GM23338 (cell line): ENCODE data around the gene RBPMS2. TPM values are rescaled to one million over a fixed set of nuclear protein-coding genes. Genes with fewer than 3 reads are reported as not detected.

Experiments
- ATAC-seq: fragments of 200-7000 bp; cut with Tn5 transposase; 3 replicates; pipeline ENCODE4 v1.9.1; 2020
- DNase-seq: peaks from one replicate; pipeline ENCODE4 v3.0.0-alpha.2; 2015; ENCODE audit warnings: low spot score
- H2AFZ ChIP-seq: fragments of 200-600 bp; sonication (generic); 2 replicates; pipeline ENCODE4 v1.8.0; 2016; ENCODE audit warnings: antibody characterized with exemption, mild to moderate bottlenecking, moderate library complexity
- H3F3A ChIP-seq: fragments of 200-600 bp; sonication (generic); replicated peaks from 2 replicates; pipeline ENCODE4 v1.8.0; 2017; ENCODE audit warnings: antibody characterized with exemption, mixed run types, low read depth
- H3K27ac ChIP-seq: fragments of 200-600 bp; sonication (generic); 2 replicates; pipeline ENCODE4 v1.6.1; 2016; ENCODE audit warnings: low read depth
- H3K27me3 ChIP-seq: fragments of 200-600 bp; sonication (generic); 2 replicates; pipeline ENCODE4 v1.8.0; 2016; ENCODE audit warnings: mild to moderate bottlenecking, mixed run types, moderate library complexity; ENCODE audit not compliant: insufficient read depth
- H3K36me3 ChIP-seq: fragments of 200-600 bp; sonication (generic); 2 replicates; pipeline ENCODE4 v1.8.0; 2016; ENCODE audit warnings: mild to moderate bottlenecking; ENCODE audit not compliant: insufficient read depth
- H3K4me1 ChIP-seq: fragments of 200-600 bp; sonication (generic); 2 replicates; pipeline ENCODE4 v1.8.0; 2016; ENCODE audit warnings: mild to moderate bottlenecking, moderate library complexity; ENCODE audit not compliant: insufficient read depth
- H3K4me2 ChIP-seq: fragments of 200-600 bp; sonication (generic); 2 replicates; pipeline ENCODE4 v1.7.1; 2017; ENCODE audit warnings: mixed run types
- H3K4me3 ChIP-seq: fragments of 200-600 bp; sonication (generic); 2 replicates; pipeline ENCODE4 v1.6.1; 2016; ENCODE audit warnings: mixed run types
- H3K79me2 ChIP-seq: fragments of 200-600 bp; sonication (generic); replicated peaks from 2 replicates; pipeline ENCODE4 v1.8.0; 2017; ENCODE audit warnings: mild to moderate bottlenecking; ENCODE audit not compliant: insufficient read depth
- H3K9me2 ChIP-seq: fragments of 200-600 bp; sonication (generic); 2 replicates; pipeline ENCODE4 v1.8.0; 2017; ENCODE audit not compliant: insufficient read depth
- H4K20me1 ChIP-seq: fragments of 200-600 bp; sonication (generic); replicated peaks from 2 replicates; pipeline ENCODE4 v1.8.0; 2017; ENCODE audit warnings: mild to moderate bottlenecking; ENCODE audit not compliant: insufficient read depth
- H3K27ac Mint-ChIP-seq: 2 replicates; pipeline ENCODE4 v1.8.0; 2020; ENCODE audit warnings: inconsistent platforms, mild to moderate bottlenecking, moderate library complexity, mixed read lengths
- H3K27me3 Mint-ChIP-seq: 3 replicates; pipeline ENCODE4 v1.8.0; 2022; ENCODE audit warnings: low read depth, mild to moderate bottlenecking, moderate library complexity, mixed read lengths, inconsistent platforms; ENCODE audit not compliant: insufficient read depth, poor library complexity
- H3K36me3 Mint-ChIP-seq: 3 replicates; pipeline ENCODE4 v1.8.0; 2021; ENCODE audit warnings: low read depth, mild to moderate bottlenecking, inconsistent platforms, moderate library complexity, mixed read lengths
- H3K4me1 Mint-ChIP-seq: 3 replicates; pipeline ENCODE4 v1.8.0; 2020; ENCODE audit warnings: mild to moderate bottlenecking, inconsistent platforms, mixed read lengths
- H3K4me3 Mint-ChIP-seq: 3 replicates; pipeline ENCODE4 v1.8.0; 2021; ENCODE audit warnings: moderate library complexity, mild to moderate bottlenecking, inconsistent platforms, mixed read lengths
- H3K9me3 Mint-ChIP-seq: 3 replicates; pipeline ENCODE4 v1.8.0; 2020; ENCODE audit warnings: moderate library complexity, mild to moderate bottlenecking, inconsistent platforms, mixed read lengths
- CREB1 ChIP-seq: fragments of 250-450 bp; sonication (Bioruptor Pico); IDR thresholded peaks from 2 replicates; pipeline ENCODE4 v1.5.0; 2020; ENCODE audit warnings: low read depth, mild to moderate bottlenecking, moderate library complexity
- EZH2phosphoT487 ChIP-seq: fragments of 200-600 bp; sonication (generic); IDR thresholded peaks from one replicate; pipeline ENCODE4 v1.8.1; 2018; ENCODE audit warnings: antibody characterized with exemption; ENCODE audit not compliant: unreplicated experiment
- JUNB ChIP-seq: IDR thresholded peaks from one replicate; pipeline ENCODE4 v1.6.1; 2016; ENCODE audit warnings: antibody characterized with exemption; ENCODE audit not compliant: unreplicated experiment
- ZNF331 ChIP-seq: fragments of 250-450 bp; sonication (Bioruptor Pico); IDR thresholded peaks from 2 replicates; pipeline ENCODE4 v1.5.0; 2020; ENCODE audit warnings: low read depth, mild to moderate bottlenecking, moderate library complexity
- polyA plus RNA-seq: library from polyadenylated mRNA; unstranded; fragments of >200 nt; fragmentation: Nextera tagmentation; extraction: Ambion mirVana; gene quantifications from 2 replicates; pipeline ENCODE4 v1.2.1, GENCODE V29; 2016
- total RNA-seq: library from RNA; depleted of rRNA; stranded (reverse); fragments of >200 nt; shearing (Covaris generic); gene quantifications from 2 replicates; pipeline ENCODE4 v1.2.3, GENCODE V29; 2014
- TF ChIP-seq, protein P1 (sequence below): fragments of 250-450 bp; sonication (Bioruptor Pico); IDR thresholded peaks from 2 replicates; pipeline ENCODE4 v1.5.0; 2020; ENCODE audit warnings: mild to moderate bottlenecking, moderate library complexity
- TF ChIP-seq, protein P2 (sequence below): IDR thresholded peaks from one replicate; pipeline ENCODE4 v1.6.1; 2018; ENCODE audit warnings: antibody characterized with exemption; ENCODE audit not compliant: unreplicated experiment

Gene RBPMS2
- total and polyA plus RNA-seq, 2 experiments from 2014 or later = 53.3 to 171 TPM

DNA sequence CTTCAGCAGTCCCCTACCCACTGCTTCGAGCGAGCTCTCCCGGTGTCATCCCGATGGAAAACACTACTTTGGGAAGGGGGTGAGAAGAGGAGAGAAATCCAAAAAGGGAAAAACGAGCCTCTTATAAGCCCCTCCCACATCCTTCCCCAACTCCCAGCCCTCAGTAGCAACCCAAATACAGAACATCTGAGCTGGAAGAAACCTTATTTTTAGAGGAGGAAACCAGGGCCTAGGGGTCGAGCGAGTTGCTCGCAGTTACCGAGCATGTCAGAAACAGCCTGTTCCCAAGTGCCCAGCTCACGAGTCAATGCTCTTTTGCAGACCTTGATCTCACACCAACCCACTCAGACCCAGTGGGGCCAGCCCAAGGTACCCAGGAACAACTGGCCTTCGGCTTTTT is 14.2 kb downstream of the RBPMS2 start (continued):
- TF ChIP-seq, protein P1, sequence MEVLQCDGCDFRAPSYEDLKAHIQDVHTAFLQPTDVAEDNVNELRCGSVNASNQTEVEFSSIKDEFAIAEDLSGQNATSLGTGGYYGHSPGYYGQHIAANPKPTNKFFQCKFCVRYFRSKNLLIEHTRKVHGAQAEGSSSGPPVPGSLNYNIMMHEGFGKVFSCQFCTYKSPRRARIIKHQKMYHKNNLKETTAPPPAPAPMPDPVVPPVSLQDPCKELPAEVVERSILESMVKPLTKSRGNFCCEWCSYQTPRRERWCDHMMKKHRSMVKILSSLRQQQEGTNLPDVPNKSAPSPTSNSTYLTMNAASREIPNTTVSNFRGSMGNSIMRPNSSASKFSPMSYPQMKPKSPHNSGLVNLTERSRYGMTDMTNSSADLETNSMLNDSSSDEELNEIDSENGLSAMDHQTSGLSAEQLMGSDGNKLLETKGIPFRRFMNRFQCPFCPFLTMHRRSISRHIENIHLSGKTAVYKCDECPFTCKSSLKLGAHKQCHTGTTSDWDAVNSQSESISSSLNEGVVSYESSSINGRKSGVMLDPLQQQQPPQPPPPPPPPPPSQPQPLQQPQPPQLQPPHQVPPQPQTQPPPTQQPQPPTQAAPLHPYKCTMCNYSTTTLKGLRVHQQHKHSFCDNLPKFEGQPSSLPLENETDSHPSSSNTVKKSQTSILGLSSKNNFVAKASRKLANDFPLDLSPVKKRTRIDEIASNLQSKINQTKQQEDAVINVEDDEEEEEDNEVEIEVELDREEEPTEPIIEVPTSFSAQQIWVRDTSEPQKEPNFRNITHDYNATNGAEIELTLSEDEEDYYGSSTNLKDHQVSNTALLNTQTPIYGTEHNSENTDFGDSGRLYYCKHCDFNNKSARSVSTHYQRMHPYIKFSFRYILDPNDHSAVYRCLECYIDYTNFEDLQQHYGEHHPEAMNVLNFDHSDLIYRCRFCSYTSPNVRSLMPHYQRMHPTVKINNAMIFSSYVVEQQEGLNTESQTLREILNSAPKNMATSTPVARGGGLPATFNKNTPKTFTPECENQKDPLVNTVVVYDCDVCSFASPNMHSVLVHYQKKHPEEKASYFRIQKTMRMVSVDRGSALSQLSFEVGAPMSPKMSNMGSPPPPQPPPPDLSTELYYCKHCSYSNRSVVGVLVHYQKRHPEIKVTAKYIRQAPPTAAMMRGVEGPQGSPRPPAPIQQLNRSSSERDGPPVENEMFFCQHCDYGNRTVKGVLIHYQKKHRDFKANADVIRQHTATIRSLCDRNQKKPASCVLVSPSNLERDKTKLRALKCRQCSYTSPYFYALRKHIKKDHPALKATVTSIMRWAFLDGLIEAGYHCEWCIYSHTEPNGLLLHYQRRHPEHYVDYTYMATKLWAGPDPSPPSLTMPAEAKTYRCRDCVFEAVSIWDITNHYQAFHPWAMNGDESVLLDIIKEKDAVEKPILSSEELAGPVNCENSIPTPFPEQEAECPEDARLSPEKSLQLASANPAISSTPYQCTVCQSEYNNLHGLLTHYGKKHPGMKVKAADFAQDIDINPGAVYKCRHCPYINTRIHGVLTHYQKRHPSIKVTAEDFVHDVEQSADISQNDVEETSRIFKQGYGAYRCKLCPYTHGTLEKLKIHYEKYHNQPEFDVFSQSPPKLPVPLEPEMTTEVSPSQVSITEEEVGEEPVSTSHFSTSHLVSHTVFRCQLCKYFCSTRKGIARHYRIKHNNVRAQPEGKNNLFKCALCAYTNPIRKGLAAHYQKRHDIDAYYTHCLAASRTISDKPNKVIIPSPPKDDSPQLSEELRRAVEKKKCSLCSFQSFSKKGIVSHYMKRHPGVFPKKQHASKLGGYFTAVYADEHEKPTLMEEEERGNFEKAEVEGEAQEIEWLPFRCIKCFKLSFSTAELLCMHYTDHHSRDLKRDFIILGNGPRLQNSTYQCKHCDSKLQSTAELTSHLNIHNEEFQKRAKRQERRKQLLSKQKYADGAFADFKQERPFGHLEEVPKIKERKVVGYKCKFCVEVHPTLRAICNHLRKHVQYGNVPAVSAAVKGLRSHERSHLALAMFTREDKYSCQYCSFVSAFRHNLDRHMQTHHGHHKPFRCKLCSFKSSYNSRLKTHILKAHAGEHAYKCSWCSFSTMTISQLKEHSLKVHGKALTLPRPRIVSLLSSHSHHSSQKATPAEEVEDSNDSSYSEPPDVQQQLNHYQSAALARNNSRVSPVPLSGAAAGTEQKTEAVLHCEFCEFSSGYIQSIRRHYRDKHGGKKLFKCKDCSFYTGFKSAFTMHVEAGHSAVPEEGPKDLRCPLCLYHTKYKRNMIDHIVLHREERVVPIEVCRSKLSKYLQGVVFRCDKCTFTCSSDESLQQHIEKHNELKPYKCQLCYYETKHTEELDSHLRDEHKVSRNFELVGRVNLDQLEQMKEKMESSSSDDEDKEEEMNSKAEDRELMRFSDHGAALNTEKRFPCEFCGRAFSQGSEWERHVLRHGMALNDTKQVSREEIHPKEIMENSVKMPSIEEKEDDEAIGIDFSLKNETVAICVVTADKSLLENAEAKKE (CRISPR knock-in tag) = no peak
- no peak for TF ChIP-seq ZNF331

DNA sequence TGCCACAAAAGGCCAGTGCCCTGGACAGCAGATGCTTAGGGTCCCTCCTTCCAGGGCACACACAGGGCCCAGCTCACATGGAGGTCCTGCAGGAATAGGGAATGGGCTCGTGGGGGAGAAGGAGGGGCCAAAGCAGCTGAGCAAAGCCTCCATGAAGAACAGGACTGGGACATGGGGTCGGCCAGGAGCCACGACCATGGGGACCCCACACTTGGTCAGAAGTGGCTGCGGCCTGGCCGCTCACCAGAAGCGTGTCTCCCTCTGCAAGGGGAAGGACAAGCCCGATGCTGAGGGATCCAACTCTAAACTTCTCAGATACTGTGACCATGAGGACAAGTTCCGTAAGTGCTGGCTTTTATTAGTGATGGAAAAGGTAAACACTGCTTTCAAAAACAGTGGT is 15.3 kb downstream of the RBPMS2 start:
- H3K36me3 Mint-ChIP-seq = peaks cover 51% of the 10 kb centered on the region
- no peak overlapping the region for H3K4me3 Mint-ChIP-seq
- H3K27ac ChIP-seq = peak overlapping the region; percentile 70
- H3K27me3 ChIP-seq = no peaks in the 10 kb centered on the region
- peaks cover 67% of the 10 kb centered on the region for H4K20me1 ChIP-seq
- no peaks in the 10 kb centered on the region for H3K9me3 Mint-ChIP-seq
- H3K79me2 ChIP-seq = peaks cover 99% of the 10 kb centered on the region
- H3K9me2 ChIP-seq = no peaks in the 10 kb centered on the region
- ATAC-seq = no peak
- no peak overlapping the region for H3K27ac Mint-ChIP-seq
- peaks cover 26% of the 10 kb centered on the region for H3K27me3 Mint-ChIP-seq
- no peaks in the 10 kb centered on the region; the same call in 1 of the 2 replicates for H3K36me3 ChIP-seq
- H3F3A ChIP-seq = peaks cover 10% of the 10 kb centered on the region; the same call in 1 of the 2 replicates
- peaks cover 69% of the 10 kb centered on the region for H3K4me1 Mint-ChIP-seq
- H3K4me2 ChIP-seq = no peak overlapping the region
- no peak for DNase-seq
- no peak overlapping the region for H3K4me3 ChIP-seq
- H2AFZ ChIP-seq = no peak overlapping the region
- peaks cover 43% of the 10 kb centered on the region; the same call in 1 of the 2 replicates for H3K4me1 ChIP-seq
- TF ChIP-seq JUNB (no peak), EZH2phosphoT487 (no peak), ZNF331 (no peak), CREB1 (CRISPR knock-in tag) (no peak)
- TF ChIP-seq, protein P2, sequence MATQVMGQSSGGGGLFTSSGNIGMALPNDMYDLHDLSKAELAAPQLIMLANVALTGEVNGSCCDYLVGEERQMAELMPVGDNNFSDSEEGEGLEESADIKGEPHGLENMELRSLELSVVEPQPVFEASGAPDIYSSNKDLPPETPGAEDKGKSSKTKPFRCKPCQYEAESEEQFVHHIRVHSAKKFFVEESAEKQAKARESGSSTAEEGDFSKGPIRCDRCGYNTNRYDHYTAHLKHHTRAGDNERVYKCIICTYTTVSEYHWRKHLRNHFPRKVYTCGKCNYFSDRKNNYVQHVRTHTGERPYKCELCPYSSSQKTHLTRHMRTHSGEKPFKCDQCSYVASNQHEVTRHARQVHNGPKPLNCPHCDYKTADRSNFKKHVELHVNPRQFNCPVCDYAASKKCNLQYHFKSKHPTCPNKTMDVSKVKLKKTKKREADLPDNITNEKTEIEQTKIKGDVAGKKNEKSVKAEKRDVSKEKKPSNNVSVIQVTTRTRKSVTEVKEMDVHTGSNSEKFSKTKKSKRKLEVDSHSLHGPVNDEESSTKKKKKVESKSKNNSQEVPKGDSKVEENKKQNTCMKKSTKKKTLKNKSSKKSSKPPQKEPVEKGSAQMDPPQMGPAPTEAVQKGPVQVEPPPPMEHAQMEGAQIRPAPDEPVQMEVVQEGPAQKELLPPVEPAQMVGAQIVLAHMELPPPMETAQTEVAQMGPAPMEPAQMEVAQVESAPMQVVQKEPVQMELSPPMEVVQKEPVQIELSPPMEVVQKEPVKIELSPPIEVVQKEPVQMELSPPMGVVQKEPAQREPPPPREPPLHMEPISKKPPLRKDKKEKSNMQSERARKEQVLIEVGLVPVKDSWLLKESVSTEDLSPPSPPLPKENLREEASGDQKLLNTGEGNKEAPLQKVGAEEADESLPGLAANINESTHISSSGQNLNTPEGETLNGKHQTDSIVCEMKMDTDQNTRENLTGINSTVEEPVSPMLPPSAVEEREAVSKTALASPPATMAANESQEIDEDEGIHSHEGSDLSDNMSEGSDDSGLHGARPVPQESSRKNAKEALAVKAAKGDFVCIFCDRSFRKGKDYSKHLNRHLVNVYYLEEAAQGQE = no peak
- TF ChIP-seq, protein P1 (CRISPR knock-in tag) = no peak
